ENCODE results near the gene SCN10A. TPM values are rescaled to one million over a fixed set of nuclear protein-coding genes. Genes with fewer than 3 reads are reported as not detected.

Gene SCN10A
- total RNA-seq = 0.13 and 0.29 TPM in 2 replicates

GRCh38 chr3:38816026-38816425 is at the start of gene SCN10A:
TSS of gene SCN10A (minus strand) at chr3:38816217. CDS start at chr3:38794010, 22,207 bp downstream.

GRCh38 chr3:38649500-38650247 is 166.3 kb downstream of the SCN10A start, which contains the start of gene SCN5A:
TSS of gene SCN5A (minus strand) at chr3:38649687. CDS start at chr3:38633307, 16,380 bp downstream.

Other genes with a start within 250 kb of the SCN10A start
- gene SCN5A, start 166.5 kb downstream of the SCN10A start, total RNA-seq = 23.7 and 31.8 TPM in 2 replicates
- 0.14 and 0.27 TPM in 2 replicates for gene SCN11A, start 235.7 kb upstream of the SCN10A start, total RNA-seq
- 35.2 and 37.9 TPM in 2 replicates for gene WDR48, start 235.8 kb upstream of the SCN10A start, total RNA-seq